H9 (cell line): ENCODE data around the gene TBX5. TPM values are rescaled to one million over a fixed set of nuclear protein-coding genes. Genes with fewer than 3 reads are reported as not detected.
A peak's percentile ranks its signal among the peaks of the same experiment; 100 is the strongest.

Experiments used
- DNase-seq: peaks from one replicate; pipeline ENCODE4 v3.0.0-alpha.2; 2017
- H2AFZ ChIP-seq: one replicate; pipeline ENCODE4 v1.6.1; 2013; ENCODE audit warnings: mild to moderate bottlenecking, low read length, control low read depth, moderate library complexity
- H2AK5ac ChIP-seq: 2 replicates; pipeline ENCODE4 v1.6.1; 2013; ENCODE audit warnings: low read length, control low read depth, mixed read lengths; ENCODE audit not compliant: insufficient read length
- H2BK120ac ChIP-seq: one replicate; pipeline ENCODE4 v1.6.1; 2013; ENCODE audit warnings: low read depth, mild to moderate bottlenecking, low read length, control low read depth, inconsistent platforms; ENCODE audit not compliant: poor library complexity, severe bottlenecking
- H2BK12ac ChIP-seq: 2 replicates; pipeline ENCODE4 v1.6.1; 2013; ENCODE audit warnings: low read length, control low read depth, mixed read lengths, low read depth; ENCODE audit not compliant: insufficient read length
- H2BK15ac ChIP-seq: 2 replicates; pipeline ENCODE4 v1.6.1; 2013; ENCODE audit warnings: low read depth, low read length, control low read depth
- H2BK20ac ChIP-seq: one replicate; pipeline ENCODE4 v1.6.1; 2013; ENCODE audit warnings: low read depth, mild to moderate bottlenecking, low read length, control low read depth, inconsistent platforms; ENCODE audit not compliant: poor library complexity, severe bottlenecking
- H2BK5ac ChIP-seq: 2 replicates; pipeline ENCODE4 v1.6.1; 2013; ENCODE audit warnings: low read length, control low read depth, mixed read lengths; ENCODE audit not compliant: insufficient read length
- H3K14ac ChIP-seq: 2 replicates; pipeline ENCODE4 v1.6.1; 2013; ENCODE audit warnings: low read length, control low read depth; ENCODE audit not compliant: insufficient read depth
- H3K18ac ChIP-seq: 2 replicates; pipeline ENCODE4 v1.6.1; 2013; ENCODE audit warnings: low read depth, mild to moderate bottlenecking, mixed read lengths, low read length, control low read depth; ENCODE audit not compliant: insufficient read length
- H3K23ac ChIP-seq: 2 replicates; pipeline ENCODE4 v1.6.1; 2013; ENCODE audit warnings: low read length, control low read depth, mixed read lengths, low read depth; ENCODE audit not compliant: insufficient read length
- H3K23me2 ChIP-seq: 2 replicates; pipeline ENCODE4 v1.6.1; 2013; ENCODE audit warnings: low read depth, mild to moderate bottlenecking, mixed read lengths, low read length, control low read depth; ENCODE audit not compliant: insufficient read length, poor library complexity, severe bottlenecking
- H3K27ac ChIP-seq: 2 replicates; pipeline ENCODE4 v1.5.1; 2013; ENCODE audit warnings: low read length, control low read depth, mixed read lengths, low read depth; ENCODE audit not compliant: insufficient read length
- H3K27me3 ChIP-seq: 2 replicates; pipeline ENCODE4 v1.6.1; 2013; ENCODE audit warnings: low read length, control low read depth, inconsistent platforms; ENCODE audit not compliant: insufficient read depth
- H3K4ac ChIP-seq: 2 replicates; pipeline ENCODE4 v1.6.1; 2013; ENCODE audit warnings: low read depth, mild to moderate bottlenecking, control low read depth, inconsistent platforms, low read length, moderate library complexity
- H3K4me1 ChIP-seq: 2 replicates; pipeline ENCODE4 v1.6.1; 2013; ENCODE audit warnings: low read length, control low read depth, inconsistent platforms; ENCODE audit not compliant: insufficient read depth
- H3K4me2 ChIP-seq: 2 replicates; pipeline ENCODE4 v1.6.1; 2013; ENCODE audit warnings: low read length, control low read depth, mixed read lengths; ENCODE audit not compliant: insufficient read length, insufficient read depth
- H3K56ac ChIP-seq: 2 replicates; pipeline ENCODE4 v1.6.1; 2013; ENCODE audit warnings: low read depth, mild to moderate bottlenecking, mixed read lengths, low read length, control low read depth; ENCODE audit not compliant: insufficient read length
- H3K79me1 ChIP-seq: 2 replicates; pipeline ENCODE4 v1.6.1; 2013; ENCODE audit warnings: low read depth, mild to moderate bottlenecking, moderate library complexity, low read length, control low read depth, inconsistent platforms; ENCODE audit not compliant: insufficient read depth, poor library complexity, severe bottlenecking
- H3K79me2 ChIP-seq: 2 replicates; pipeline ENCODE4 v1.6.1; 2013; ENCODE audit warnings: low read length, control low read depth, inconsistent platforms; ENCODE audit not compliant: insufficient read depth
- H3K9ac ChIP-seq: 2 replicates; pipeline ENCODE4 v1.6.1; 2013; ENCODE audit warnings: low read length, control low read depth, mixed read lengths; ENCODE audit not compliant: insufficient read length; ENCODE audit errors: extremely low read depth
- H3K9me3 ChIP-seq: one replicate; pipeline ENCODE4 v1.6.1; 2013; ENCODE audit warnings: low read depth, low read length, inconsistent platforms; ENCODE audit not compliant: control insufficient read depth
- H3T11ph ChIP-seq: one replicate; pipeline ENCODE4 v1.6.1; 2013; ENCODE audit warnings: mild to moderate bottlenecking, low read length, control low read depth, inconsistent platforms
- H4K20me1 ChIP-seq: one replicate; pipeline ENCODE4 v1.6.1; 2013; ENCODE audit not compliant: control insufficient read depth, insufficient read length, insufficient read depth
- H4K5ac ChIP-seq: 2 replicates; pipeline ENCODE4 v1.6.1; 2013; ENCODE audit warnings: low read depth, mild to moderate bottlenecking, mixed read lengths, low read length, control low read depth; ENCODE audit not compliant: insufficient read length
- H4K8ac ChIP-seq: replicated peaks from 2 replicates; pipeline ENCODE4 v1.6.1; 2013; ENCODE audit warnings: low read length, control low read depth, mixed read lengths, low read depth; ENCODE audit not compliant: insufficient read length
- H4K91ac ChIP-seq: 2 replicates; pipeline ENCODE4 v1.6.1; 2013; ENCODE audit warnings: low read depth, mild to moderate bottlenecking, moderate library complexity, mixed read lengths, low read length, control low read depth; ENCODE audit not compliant: insufficient read length
- H3K27ac Mint-ChIP-seq, 3 experiments: 2 replicates in 2 of 3; 3 replicates in 1 of 3; pipeline ENCODE4 v1.8.0; 2020 to 2021; ENCODE audit warnings: mixed read lengths in 3 of 3, mild to moderate bottlenecking in 1 of 3, moderate library complexity in 1 of 3
- H3K27me3 Mint-ChIP-seq: 2 replicates; pipeline ENCODE4 v1.8.0; 2021; ENCODE audit warnings: low read depth, mild to moderate bottlenecking, moderate library complexity, mixed read lengths
- H3K36me3 Mint-ChIP-seq, 3 experiments: 2 replicates in 2 of 3; 3 replicates in 1 of 3; pipeline ENCODE4 v1.8.0; 2020 to 2021; ENCODE audit warnings: low read depth in 3 of 3, mixed read lengths in 3 of 3; ENCODE audit not compliant: insufficient read depth in 1 of 3
- H3K4me1 Mint-ChIP-seq, 2 experiments: 2 replicates each; pipeline ENCODE4 v1.8.0; 2020; ENCODE audit warnings: mixed read lengths in 2 of 2
- H3K4me3 Mint-ChIP-seq, 2 experiments: 2 replicates in 1 of 2; 3 replicates in 1 of 2; pipeline ENCODE4 v1.8.0; 2020 to 2021; ENCODE audit warnings: mild to moderate bottlenecking in 2 of 2, mixed read lengths in 2 of 2, moderate library complexity in 1 of 2
- H3K9me3 Mint-ChIP-seq, 2 experiments: 2 replicates in 1 of 2; 3 replicates in 1 of 2; pipeline ENCODE4 v1.8.0; 2020; ENCODE audit warnings: mild to moderate bottlenecking in 2 of 2, mixed read lengths in 2 of 2, moderate library complexity in 1 of 2
- CTCF ChIP-seq: fragments of 200-600 bp; sonication (generic); conservative IDR thresholded peaks from 3 replicates; pipeline ENCODE4 v1.8.0; 2021; ENCODE audit warnings: antibody characterized with exemption, mild to moderate bottlenecking
- WGBS: extraction: QIAGEN DNeasy Blood & Tissue Kit; methylation state at CpG from one replicate; pipeline ENCODE4 v1.1.7; 2013; ENCODE audit warnings: missing lambda C conversion rate, low lambda C conversion rate, mixed read lengths; ENCODE audit not compliant: insufficient read length; ENCODE audit errors: extremely low coverage; 5-methylcytosine and 5-hydroxymethylcytosine counted together
- total RNA-seq: library from RNA; stranded (reverse); gene quantifications from 2 replicates; pipeline ENCODE4 v1.2.1, GENCODE V29; 2021

TBX5 gene
- total RNA-seq, 1 experiment from 2014 or later = not detected

- TF ChIP-seq CTCF = no peak
- H3K18ac ChIP-seq = no peak overlapping the region
- peak overlapping the region in 1 of 2 experiments; percentile 38; a peak in 1 of 5 replicates for H3K4me3 Mint-ChIP-seq
- H3K23ac ChIP-seq = no peak overlapping the region
- H3K27ac ChIP-seq = no peak overlapping the region
- peaks cover 99% of the 10 kb centered on the region for H3K27me3 Mint-ChIP-seq
- H2BK5ac ChIP-seq = no peak overlapping the region
- H4K8ac ChIP-seq = no peak overlapping the region
- DNase-seq = no peak
- no peak overlapping the region for H3K56ac ChIP-seq
- H4K20me1 ChIP-seq = no peaks in the 10 kb centered on the region
- no peak overlapping the region for H2AFZ ChIP-seq
- H3K4ac ChIP-seq = no peak overlapping the region
- peaks cover 14% of the 10 kb centered on the region for H3K9me3 ChIP-seq
- no peaks in the 10 kb centered on the region for H3K79me1 ChIP-seq
- H4K91ac ChIP-seq = no peak overlapping the region
- H3K4me1 ChIP-seq = no peaks in the 10 kb centered on the region
- peaks cover 0 to 3% (median 0%) of the 10 kb centered on the region in 3 experiments; a peak in 3 of 7 replicates for H3K36me3 Mint-ChIP-seq
- no CpG with 5 or more reads among the region's 25 CpGs for WGBS
- no peak overlapping the region for H2BK120ac ChIP-seq
- H3K27me3 ChIP-seq = peaks cover 82% of the 10 kb centered on the region
- H4K5ac ChIP-seq = no peak overlapping the region
- no peak overlapping the region for H3K9ac ChIP-seq
- H2BK15ac ChIP-seq = no peak overlapping the region
- no peak overlapping the region for H3T11ph ChIP-seq
- no peak overlapping the region for H2AK5ac ChIP-seq
- no peak overlapping the region for H3K27ac Mint-ChIP-seq
- H3K4me1 Mint-ChIP-seq = peaks cover 8 to 24% of the 10 kb centered on the region in 2 experiments
- H3K23me2 ChIP-seq = no peaks in the 10 kb centered on the region
- no peaks in the 10 kb centered on the region for H3K79me2 ChIP-seq
- peaks cover 9 to 13% of the 10 kb centered on the region in 2 experiments for H3K9me3 Mint-ChIP-seq
- no peak overlapping the region for H2BK20ac ChIP-seq
- no peak overlapping the region for H3K4me2 ChIP-seq
- no peak overlapping the region for H3K14ac ChIP-seq
- H2BK12ac ChIP-seq = no peak overlapping the region
These were observed 33.3 kb upstream of the TBX5 start for GRCh38 chr12:114439261-114439683.
